Liver (tissue), 9 donors: ENCODE measurements around the gene COL17A1. TPM values are rescaled to one million over a fixed set of nuclear protein-coding genes. Genes with fewer than 3 reads are reported as not detected.

ENCODE experiments used
- DNase-seq: peaks from one replicate; pipeline ENCODE4 v3.0.0-alpha.2; 2017; ENCODE audit warnings: low spot score
- H3K27ac ChIP-seq, 2 donors: one replicate each; pipeline ENCODE4 v1.7.0; 2013; ENCODE audit warnings: inconsistent platforms in 2 of 2, low read length in 2 of 2, control low read depth in 1 of 2, low read depth in 1 of 2, mild to moderate bottlenecking in 1 of 2
- H3K27me3 ChIP-seq, 4 donors: one replicate each; pipeline versions ENCODE4 v1.6.1 to v1.7.0; 2013; ENCODE audit warnings: low read length in 3 of 4, inconsistent platforms in 1 of 4, mild to moderate bottlenecking in 1 of 4, moderate library complexity in 1 of 4; ENCODE audit not compliant: control insufficient read depth in 4 of 4, insufficient read depth in 4 of 4
- H3K36me3 ChIP-seq, 4 donors: one replicate each; pipeline versions ENCODE4 v1.6.1 to v1.7.0; 2013; ENCODE audit warnings: low read length in 3 of 4, mild to moderate bottlenecking in 3 of 4, low read depth in 1 of 4, moderate library complexity in 1 of 4; ENCODE audit not compliant: control insufficient read depth in 4 of 4, insufficient read depth in 3 of 4
- H3K4me1 ChIP-seq, 4 donors: one replicate each; pipeline versions ENCODE4 v1.6.1 to v1.7.0; 2013; ENCODE audit warnings: low read length in 3 of 4, mild to moderate bottlenecking in 3 of 4, moderate library complexity in 1 of 4; ENCODE audit not compliant: control insufficient read depth in 4 of 4, insufficient read depth in 4 of 4
- H3K4me3 ChIP-seq, 3 donors: one replicate each; pipeline versions ENCODE4 v1.6.1 to v1.7.0; 2013; ENCODE audit warnings: low read length in 3 of 3, control low read depth in 1 of 3, low read depth in 1 of 3, mild to moderate bottlenecking in 1 of 3
- H3K9ac ChIP-seq, 2 donors: one replicate each; pipeline ENCODE4 v1.7.0; 2013; ENCODE audit warnings: low read length in 2 of 2, mild to moderate bottlenecking in 2 of 2, moderate library complexity in 2 of 2, control low read depth in 1 of 2, low read depth in 1 of 2
- H3K9me3 ChIP-seq, 4 donors: one replicate each; pipeline versions ENCODE4 v1.6.1 to v1.7.0; 2013; ENCODE audit warnings: low read length in 3 of 4; ENCODE audit not compliant: control insufficient read depth in 4 of 4
- FOXA1 ChIP-seq: IDR thresholded peaks from 2 replicates; pipeline ENCODE4 v1.6.1; 2016; ENCODE audit warnings: antibody characterized with exemption
- HNF4A ChIP-seq, 2 donors: conservative IDR thresholded peaks; 2 replicates each; pipeline ENCODE4 v1.6.1; 2016; ENCODE audit warnings: antibody characterized with exemption in 2 of 2, mild to moderate bottlenecking in 2 of 2
- JUND ChIP-seq, 2 donors: IDR thresholded peaks; 2 replicates each; pipeline ENCODE4 v1.6.1; 2016; ENCODE audit warnings: antibody characterized with exemption in 2 of 2
- MAX ChIP-seq: IDR thresholded peaks from 2 replicates; pipeline ENCODE4 v1.6.1; 2016; ENCODE audit warnings: antibody characterized with exemption
- REST ChIP-seq: IDR thresholded peaks from 2 replicates; pipeline ENCODE4 v1.6.1; 2016; ENCODE audit warnings: antibody characterized with exemption, mild to moderate bottlenecking
- SP1 ChIP-seq: IDR thresholded peaks from 2 replicates; pipeline ENCODE4 v1.6.1; 2018; ENCODE audit warnings: antibody characterized with exemption, mild to moderate bottlenecking
- TAF1 ChIP-seq: conservative IDR thresholded peaks from 2 replicates; pipeline ENCODE4 v1.6.1; 2016; ENCODE audit warnings: antibody characterized with exemption, mild to moderate bottlenecking
- ZBTB33 ChIP-seq: IDR thresholded peaks from 2 replicates; pipeline ENCODE4 v1.6.1; 2016; ENCODE audit warnings: antibody characterized with exemption
- WGBS: extraction: QIAGEN DNeasy Blood & Tissue Kit; methylation state at CpG from one replicate; pipeline ENCODE4 v1.1.7; 2013; 5-methylcytosine and 5-hydroxymethylcytosine counted together
- polyA plus RNA-seq, 2 donors: library from polyadenylated mRNA; stranded (reverse) in 1 of 2; unstranded in 1 of 2; fragments of 200-250 nt in 1 of 2; fragments of >200 nt in 1 of 2; fragmentation: Nextera tagmentation in 1 of 2; extraction: Ambion mirVana in 1 of 2; gene quantifications; one replicate each; pipeline versions ENCODE4 v1.2.1 to v1.2.3, GENCODE V29; 2013 to 2015
- total RNA-seq, 2 donors: library from RNA; depleted of rRNA; stranded (reverse); fragments of >200 nt; gene quantifications; one replicate each; pipeline ENCODE4 v1.2.3, GENCODE V29; 2014
- donor health status: healthy.
- donor health status: healthy.
- donor health status: healthy.
- donor health status: healthy.
- donor health status: healthy.

Gene COL17A1
- total and polyA plus RNA-seq, 4 donors: 0.05 to 1.7 TPM; not detected in 2

- H3K27ac ChIP-seq: no peak overlapping the region
- DNase-seq: no peak
- 97% methylated on average over 4 of the region's 4 CpGs for WGBS
- no peak overlapping the region for H3K4me3 ChIP-seq
- H3K36me3 ChIP-seq: peaks cover 0 to 8% (median 2%) of the 10 kb centered on the region in 4 donors
- no peaks in the 10 kb centered on the region for H3K27me3 ChIP-seq
- peaks cover 0 to 4% (median 0%) of the 10 kb centered on the region in 4 donors for H3K4me1 ChIP-seq
- no peak overlapping the region for H3K9ac ChIP-seq
- H3K9me3 ChIP-seq: no peaks in the 10 kb centered on the region
- TF ChIP-seq MAX (no peak), REST (no peak), FOXA1 (no peak), JUND (IDR thresholded peaks at IDR 0.05) (no peak)
Measured at GRCh38 chr10:104013489-104013888, 72.2 kb downstream of the COL17A1 start.

GRCh38 chr10:104011904-104012303, 73.8 kb downstream of the COL17A1 start:
- no peaks in the 10 kb centered on the region for H3K4me1 ChIP-seq
- no peak overlapping the region for H3K9ac ChIP-seq
- peaks cover 0 to 8% (median 2%) of the 10 kb centered on the region in 4 donors for H3K36me3 ChIP-seq
- 96% methylated on average over 2 of the region's 2 CpGs for WGBS
- no peak overlapping the region for H3K27ac ChIP-seq
- H3K27me3 ChIP-seq: no peaks in the 10 kb centered on the region
- no peaks in the 10 kb centered on the region for H3K9me3 ChIP-seq
- no peak overlapping the region for H3K4me3 ChIP-seq
- TF ChIP-seq FOXA1: no peak
- no peak for TF ChIP-seq ZBTB33
- TF ChIP-seq HNF4A (conservative IDR thresholded peaks at IDR 0.05): no peak
- no peak for TF ChIP-seq SP1
- no peak for DNase-seq

GRCh38 chr10:104005172-104005863, 80.4 kb downstream of the COL17A1 start:
- H3K27ac ChIP-seq: no peak overlapping the region
- no peak overlapping the region for H3K9ac ChIP-seq
- H3K27me3 ChIP-seq: no peaks in the 10 kb centered on the region
- peaks cover 0 to 30% (median 23%) of the 10 kb centered on the region in 4 donors for H3K36me3 ChIP-seq
- no peak for TF ChIP-seq TAF1
- H3K4me3 ChIP-seq: no peak overlapping the region
- 95% methylated on average over 8 of the region's 8 CpGs for WGBS
- H3K4me1 ChIP-seq: no peaks in the 10 kb centered on the region
- no peak for DNase-seq
- no peaks in the 10 kb centered on the region for H3K9me3 ChIP-seq
